HepG2 (cell line): ENCODE measurements around the gene TOPBP1. TPM values are rescaled to one million over a fixed set of nuclear protein-coding genes. Genes with fewer than 3 reads are reported as not detected.

ENCODE experiments used
- ELF4 ChIP-seq: sonication (generic); formaldehyde crosslinking; IDR thresholded peaks from 2 replicates; pipeline ENCODE4 v1.5.0; 2020; ENCODE audit warnings: missing genetic modification reagents, mild to moderate bottlenecking, moderate library complexity, borderline replicate concordance
- FLYWCH1 ChIP-seq: sonication (generic); formaldehyde crosslinking; IDR thresholded peaks from 2 replicates; pipeline ENCODE4 v1.8.1; 2023; ENCODE audit warnings: mild to moderate bottlenecking, missing genetic modification reagents
- HBP1 ChIP-seq: IDR thresholded peaks from 2 replicates; pipeline ENCODE4 v1.6.1; 2016; ENCODE audit warnings: low read depth, control low read depth
- HNF1A ChIP-seq, 2 experiments: sonication (generic) in 1 of 2; formaldehyde crosslinking in 1 of 2; IDR thresholded peaks; 2 replicates each; pipeline versions ENCODE4 v1.4.0 to v1.6.1; 2016 to 2020; ENCODE audit warnings: borderline replicate concordance in 1 of 2, low read depth in 1 of 2, mild to moderate bottlenecking in 1 of 2, missing genetic modification reagents in 1 of 2
- KMT2B ChIP-seq: IDR thresholded peaks from 2 replicates; pipeline ENCODE4 v1.6.1; 2016; ENCODE audit warnings: missing genetic modification reagents, missing compliant biosample characterization
- MXD1 ChIP-seq: sonication (generic); formaldehyde crosslinking; IDR thresholded peaks from 2 replicates; pipeline ENCODE4 v1.4.0; 2020; ENCODE audit warnings: mild to moderate bottlenecking, missing genetic modification reagents
- NFYC ChIP-seq: IDR thresholded peaks from 2 replicates; pipeline ENCODE4 v1.6.1; 2016; ENCODE audit warnings: missing genetic modification reagents, missing compliant biosample characterization
- POLR2AphosphoS2 ChIP-seq: IDR thresholded peaks from 2 replicates; pipeline ENCODE4 v1.6.1; 2011; ENCODE audit warnings: low read depth, low read length, improper control_type of control experiment
- RFX3 ChIP-seq: IDR thresholded peaks from 2 replicates; pipeline ENCODE4 v1.6.1; 2016; ENCODE audit warnings: missing biosample characterization, missing genetic modification reagents
- SETDB1 ChIP-seq: sonication (generic); formaldehyde crosslinking; IDR thresholded peaks from 2 replicates; pipeline ENCODE4 v1.5.1; 2020; ENCODE audit warnings: missing genetic modification reagents, mild to moderate bottlenecking, borderline replicate concordance
- SNAI1 ChIP-seq: sonication (generic); formaldehyde crosslinking; IDR thresholded peaks from 2 replicates; pipeline ENCODE4 v1.5.0; 2020; ENCODE audit warnings: mild to moderate bottlenecking, missing genetic modification reagents, borderline replicate concordance
- ZNF253 ChIP-seq: sonication (generic); formaldehyde crosslinking; IDR thresholded peaks from 2 replicates; pipeline ENCODE4 v1.8.0; 2022; ENCODE audit warnings: mild to moderate bottlenecking, missing genetic modification reagents, borderline replicate concordance
- ZNF281 ChIP-seq: sonication (generic); formaldehyde crosslinking; IDR thresholded peaks from 2 replicates; pipeline ENCODE4 v1.4.0; 2020; ENCODE audit warnings: missing genetic modification reagents, borderline replicate concordance
- ZNF512B ChIP-seq: sonication (generic); formaldehyde crosslinking; IDR thresholded peaks from 2 replicates; pipeline ENCODE4 v1.5.1; 2020; ENCODE audit warnings: missing genetic modification reagents, mild to moderate bottlenecking, borderline replicate concordance
- ZNF577 ChIP-seq: sonication (generic); formaldehyde crosslinking; IDR thresholded peaks from 2 replicates; pipeline ENCODE4 v1.4.0; 2020; ENCODE audit warnings: mild to moderate bottlenecking, low read depth, missing genetic modification reagents, borderline replicate concordance
- ZSCAN30 ChIP-seq: sonication (generic); formaldehyde crosslinking; IDR thresholded peaks from 2 replicates; pipeline ENCODE4 v1.5.0; 2020; ENCODE audit warnings: mild to moderate bottlenecking, missing genetic modification reagents
- polyA plus RNA-seq, 8 experiments: library from polyadenylated mRNA; depleted of rRNA in 3 of 8; stranded (reverse) in 7 of 8; unstranded in 1 of 8; fragments of >200 nt; fragmentation: Illumina TruSeq in 4 of 8; extraction: Trizol in 4 of 8; gene quantifications; 2 replicates each; pipeline versions ENCODE4 v1.2.1 to v1.2.3, GENCODE V29; 2011 to 2016; ENCODE audit warnings: low read depth in 4 of 8, missing spikeins in 1 of 8, mixed read lengths in 1 of 8; ENCODE audit not compliant: insufficient read depth in 1 of 8
- total RNA-seq, 5 experiments: library from RNA; depleted of rRNA; stranded (reverse); fragments of >200 nt; fragmentation: Illumina TruSeq; extraction: Trizol; gene quantifications; 2 replicates each; pipeline ENCODE4 v1.2.3, GENCODE V29; 2016; ENCODE audit warnings: low read depth in 1 of 5

TOPBP1 gene
- total and polyA plus RNA-seq, 2 of the 13 experiments (the other 11 are each of a cell fraction or from before 2014, with no cell fraction given): 24.3 to 42.9 TPM

GRCh38 chr3:133675631-133676335 lies 14.0 kb upstream of the TOPBP1 start (continued):
- TF ChIP-seq HBP1 (CRISPR knock-in tag) (peak; percentile 73; the same call in 1 of the 2 replicates), ZNF253 (CRISPR knock-in tag) (no peak), SETDB1 (CRISPR knock-in tag) (no peak), FLYWCH1 (no peak), NFYC (CRISPR knock-in tag) (no peak), ZNF281 (CRISPR knock-in tag) (peak; percentile 29; the same call in 1 of the 2 replicates), ZSCAN30 (CRISPR knock-in tag) (peak; percentile 42; the same call in 1 of the 2 replicates), MXD1 (CRISPR knock-in tag) (no peak), KMT2B (CRISPR knock-in tag) (no peak), POLR2AphosphoS2 (no peak), ZNF577 (CRISPR knock-in tag) (no peak), ELF4 (CRISPR knock-in tag) (no peak), RFX3 (0 out of 2 replicates have a peak, but pooled peaks have one; percentile 18), HNF1A (IDR thresholded peaks at IDR 0.05; ENCODE audit: low read depth) (peak; percentile 69), HNF1A (CRISPR knock-in tag; IDR thresholded peaks at IDR 0.05; ENCODE audit: borderline replicate concordance) (peak; percentile 71; the same call in 1 of the 2 replicates), SNAI1 (CRISPR knock-in tag) (no peak), ZNF512B (CRISPR knock-in tag) (no peak)
